PC-9 (cell line): ENCODE data around the gene SMARCE1. TPM values are rescaled to one million over a fixed set of nuclear protein-coding genes. Genes with fewer than 3 reads are reported as not detected.
A peak's percentile ranks its signal among the peaks of the same experiment; 100 is the strongest.

Experiments
- BruUV-seq: library from RNA; stranded (reverse); fragments of 400-500 nt; replicated peaks from 2 replicates; lab custom pipeline; 2021; lab: Mats Ljungman, UMichigan
- CTCF ChIA-PET: fragments of 300-600 bp; sonication (Branson Sonifier 250); formaldehyde crosslinking; loops from one replicate; lab custom pipeline; 2022; ENCODE audit warnings: antibody characterized with exemption; lab: Charles Lee
- POLR2A ChIA-PET: fragments of 300-600 bp; sonication (Branson Sonifier 250); formaldehyde crosslinking; loops from one replicate; lab custom pipeline; 2022; ENCODE audit warnings: antibody characterized with exemption; ENCODE audit not compliant: unreplicated experiment; lab: Charles Lee
- DNase-seq, 2 experiments: peaks; one replicate each; pipeline versions ENCODE4 v3.0.0 to v3.0.0-alpha.2; 2015 to 2022; ENCODE audit warnings: mixed read lengths in 1 of 2
- H2AFZ ChIP-seq: fragments of 200-600 bp; sonication (generic); 2 replicates; pipeline ENCODE4 v1.8.1; 2017; ENCODE audit warnings: antibody characterized with exemption
- H3F3A ChIP-seq: fragments of 200-600 bp; sonication (generic); 2 replicates; pipeline ENCODE4 v1.8.1; 2017; ENCODE audit warnings: antibody characterized with exemption, mild to moderate bottlenecking, low read depth; ENCODE audit not compliant: insufficient read depth
- H3K27ac ChIP-seq: fragments of 200-600 bp; sonication (generic); 2 replicates; pipeline ENCODE4 v1.6.1; 2016; ENCODE audit warnings: mixed run types
- H3K27me3 ChIP-seq: fragments of 200-600 bp; sonication (generic); 2 replicates; pipeline ENCODE4 v1.6.1; 2016; ENCODE audit warnings: low read depth, mixed run types; ENCODE audit not compliant: insufficient read depth
- H3K36me3 ChIP-seq: fragments of 200-600 bp; sonication (generic); 2 replicates; pipeline ENCODE4 v1.6.1; 2016; ENCODE audit warnings: low read depth, mixed run types
- H3K4me1 ChIP-seq: fragments of 200-600 bp; sonication (generic); replicated peaks from 2 replicates; pipeline ENCODE4 v1.6.1; 2016; ENCODE audit warnings: mixed run types; ENCODE audit not compliant: insufficient read depth
- H3K4me2 ChIP-seq: fragments of 200-600 bp; sonication (generic); 2 replicates; pipeline ENCODE4 v1.6.1; 2017; ENCODE audit warnings: mixed run types
- H3K4me3 ChIP-seq: fragments of 200-600 bp; sonication (generic); 2 replicates; pipeline ENCODE4 v1.6.1; 2016; ENCODE audit warnings: mixed run types
- H3K79me2 ChIP-seq: fragments of 200-600 bp; sonication (generic); 2 replicates; pipeline ENCODE4 v1.6.1; 2017; ENCODE audit warnings: low read depth, mixed run types
- H3K9me2 ChIP-seq: fragments of 200-600 bp; sonication (generic); 2 replicates; pipeline ENCODE4 v1.8.1; 2017; ENCODE audit warnings: mild to moderate bottlenecking; ENCODE audit not compliant: insufficient read depth
- H3K9me3 ChIP-seq: fragments of 200-600 bp; sonication (generic); 2 replicates; pipeline ENCODE4 v1.8.1; 2016; ENCODE audit warnings: low read depth; ENCODE audit not compliant: insufficient read depth
- H4K20me1 ChIP-seq: fragments of 200-600 bp; sonication (generic); 2 replicates; pipeline ENCODE4 v1.8.1; 2017; ENCODE audit not compliant: insufficient read depth
- CTCF ChIP-seq: fragments of 200-600 bp; sonication (generic); conservative IDR thresholded peaks from 2 replicates; pipeline ENCODE4 v1.6.1; 2017; ENCODE audit warnings: mixed run types, antibody characterized with exemption, mild to moderate bottlenecking, moderate library complexity
- EZH2 ChIP-seq: fragments of 200-600 bp; sonication (generic); IDR thresholded peaks from 2 replicates; pipeline ENCODE4 v1.8.0; 2017; ENCODE audit warnings: antibody characterized with exemption, low read depth
- intact Hi-C: fragments of 100-400 bp; cut with micrococcal nuclease; formaldehyde crosslinking; loops from one replicate; pipeline ENCODE4 v1.10.0; 2022; ENCODE audit not compliant: unreplicated experiment
- total RNA-seq: library from RNA; stranded (reverse); gene quantifications from 2 replicates; pipeline ENCODE4 v1.2.3, GENCODE V29; 2021

The SMARCE1 gene
- total RNA-seq, 1 experiment from 2014 or later = 90.8 TPM

- H3K27ac ChIP-seq = peak overlapping the region; percentile 42
- H3K4me1 ChIP-seq = peaks cover 40% of the 10 kb centered on the region
- no peak overlapping the region for H3K4me3 ChIP-seq
- ChIA-PET CTCF (interaction anchor here (0.7 kb wide), 1 partner anchor 8 kb away, joined by 3 read pairs; no protein-coding TSS in a partner anchor), POLR2A (no interaction called here)
- peaks cover 35% of the 10 kb centered on the region for H3F3A ChIP-seq
- no TSS peak for BruUV-seq
- no peaks in the 10 kb centered on the region for H3K27me3 ChIP-seq
- no peaks in the 10 kb centered on the region for H3K36me3 ChIP-seq
- no peak overlapping the region for H2AFZ ChIP-seq
- H3K9me2 ChIP-seq = no peaks in the 10 kb centered on the region
- peak in 1 of 2 experiments; percentile 48 for DNase-seq
- intact Hi-C loops = no loop called here
- H4K20me1 ChIP-seq = no peaks in the 10 kb centered on the region
- no peaks in the 10 kb centered on the region for H3K79me2 ChIP-seq
- no peak for TF ChIP-seq EZH2
- TF ChIP-seq CTCF = no peak
- H3K4me2 ChIP-seq = no peak overlapping the region
- no peaks in the 10 kb centered on the region for H3K9me3 ChIP-seq
Measured at GRCh38 chr17:40695874-40696472, 48.4 kb upstream of the SMARCE1 start.

GRCh38 chr17:40694584-40694983, 47.0 kb upstream of the SMARCE1 start:
- no TSS peak for BruUV-seq
- CTCF ChIA-PET = interaction anchor here (0.7 kb wide), 1 partner anchor 550 kb away, joined by 3 read pairs; no protein-coding TSS in a partner anchor
- H3K27me3 ChIP-seq = no peaks in the 10 kb centered on the region
- TF ChIP-seq CTCF (no peak), EZH2 (no peak)
- peak; percentile 59 to 97 for DNase-seq
- no peak overlapping the region for H3K4me3 ChIP-seq
- no peaks in the 10 kb centered on the region for H3K9me2 ChIP-seq
- H3K79me2 ChIP-seq = no peaks in the 10 kb centered on the region
- H3K36me3 ChIP-seq = no peaks in the 10 kb centered on the region
- POLR2A ChIA-PET = interaction anchor here (0.5 to 0.6 kb wide), 5 partner anchors 47 to 709 kb away, joined by 3 to 5 read pairs (median 4); partner anchors contain the start of gene SMARCE1
- intact Hi-C loops = loop anchor here (5.0 kb wide), 1 partner anchor 47 kb away; the partner anchor contains the start of gene SMARCE1
- H3K9me3 ChIP-seq = no peaks in the 10 kb centered on the region
- peak overlapping the region; percentile 52 for H3K4me2 ChIP-seq
- H3K4me1 ChIP-seq = peaks cover 40% of the 10 kb centered on the region
- H3K27ac ChIP-seq = peak overlapping the region; percentile 78
- no peaks in the 10 kb centered on the region for H4K20me1 ChIP-seq
- H3F3A ChIP-seq = peaks cover 35% of the 10 kb centered on the region
- H2AFZ ChIP-seq = no peak overlapping the region

- H3F3A ChIP-seq = no peaks in the 10 kb centered on the region
- TF ChIP-seq CTCF (no peak), EZH2 (no peak)
Measured at GRCh38 chr17:40687106-40687505, 39.5 kb upstream of the SMARCE1 start.

More at GRCh38 chr17:40687106-40687505, 39.5 kb upstream of the SMARCE1 start:
- Histone ChIP-seq H4K20me1 (no peaks in the 10 kb centered on the region), H3K4me2 (no peak overlapping the region), H3K9me3 (no peaks in the 10 kb centered on the region), H3K4me1 (no peaks in the 10 kb centered on the region), H3K36me3 (no peaks in the 10 kb centered on the region), H2AFZ (no peak overlapping the region), H3K79me2 (no peaks in the 10 kb centered on the region), H3K27ac (no peak overlapping the region), H3K27me3 (no peaks in the 10 kb centered on the region), H3K4me3 (no peak overlapping the region), H3K9me2 (no peaks in the 10 kb centered on the region)
- BruUV-seq = no TSS peak
- DNase-seq = no peak
- CTCF ChIA-PET = no interaction called here
- intact Hi-C loops = no loop called here
- POLR2A ChIA-PET = no interaction called here
